ENCODE measurements around the gene ACKR2. TPM values are rescaled to one million over a fixed set of nuclear protein-coding genes. Genes with fewer than 3 reads are reported as not detected.

Gene ACKR2
- total RNA-seq, 1 donor from 2014 or later, result 0.44 TPM

DNA sequence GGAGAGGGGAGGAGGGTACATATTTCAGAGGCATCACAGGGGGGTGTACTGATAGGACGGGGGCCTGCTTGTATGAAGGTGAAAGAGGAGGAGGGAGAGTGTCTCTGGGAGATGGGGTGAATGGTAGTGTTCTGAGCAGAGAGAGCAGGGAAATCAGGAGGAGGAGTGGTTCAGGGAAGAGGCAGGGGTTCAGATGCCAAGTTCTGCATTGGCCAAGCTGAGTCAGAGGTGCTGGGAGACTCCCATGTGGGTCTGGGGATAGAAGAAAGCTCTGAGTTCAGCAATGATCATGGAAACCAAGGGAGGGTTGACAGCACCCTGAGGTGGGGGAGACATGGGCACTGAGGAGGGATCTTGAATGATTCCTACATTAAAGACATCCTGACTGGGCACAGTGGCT is 63.5 kb downstream of the ACKR2 start:
- Histone ChIP-seq H3K9me3 (replicated peaks) (no peaks in the 10 kb centered on the region), H3K27ac (replicated peaks) (no peak overlapping the region), H3K4me3 (no peak overlapping the region), H3K27me3 (ENCODE audit: low read depth) (no peaks in the 10 kb centered on the region), H3K4me1 (peaks cover 18% of the 10 kb centered on the region), H3K36me3 (no peaks in the 10 kb centered on the region)
- TF ChIP-seq, protein P1, sequence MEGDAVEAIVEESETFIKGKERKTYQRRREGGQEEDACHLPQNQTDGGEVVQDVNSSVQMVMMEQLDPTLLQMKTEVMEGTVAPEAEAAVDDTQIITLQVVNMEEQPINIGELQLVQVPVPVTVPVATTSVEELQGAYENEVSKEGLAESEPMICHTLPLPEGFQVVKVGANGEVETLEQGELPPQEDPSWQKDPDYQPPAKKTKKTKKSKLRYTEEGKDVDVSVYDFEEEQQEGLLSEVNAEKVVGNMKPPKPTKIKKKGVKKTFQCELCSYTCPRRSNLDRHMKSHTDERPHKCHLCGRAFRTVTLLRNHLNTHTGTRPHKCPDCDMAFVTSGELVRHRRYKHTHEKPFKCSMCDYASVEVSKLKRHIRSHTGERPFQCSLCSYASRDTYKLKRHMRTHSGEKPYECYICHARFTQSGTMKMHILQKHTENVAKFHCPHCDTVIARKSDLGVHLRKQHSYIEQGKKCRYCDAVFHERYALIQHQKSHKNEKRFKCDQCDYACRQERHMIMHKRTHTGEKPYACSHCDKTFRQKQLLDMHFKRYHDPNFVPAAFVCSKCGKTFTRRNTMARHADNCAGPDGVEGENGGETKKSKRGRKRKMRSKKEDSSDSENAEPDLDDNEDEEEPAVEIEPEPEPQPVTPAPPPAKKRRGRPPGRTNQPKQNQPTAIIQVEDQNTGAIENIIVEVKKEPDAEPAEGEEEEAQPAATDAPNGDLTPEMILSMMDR (IDR thresholded peaks at IDR 0.05; ENCODE audit: borderline replicate concordance), result no peak
- intact Hi-C loops (cut with micrococcal nuclease), result no loop called here
- no peak for DNase-seq

DNA sequence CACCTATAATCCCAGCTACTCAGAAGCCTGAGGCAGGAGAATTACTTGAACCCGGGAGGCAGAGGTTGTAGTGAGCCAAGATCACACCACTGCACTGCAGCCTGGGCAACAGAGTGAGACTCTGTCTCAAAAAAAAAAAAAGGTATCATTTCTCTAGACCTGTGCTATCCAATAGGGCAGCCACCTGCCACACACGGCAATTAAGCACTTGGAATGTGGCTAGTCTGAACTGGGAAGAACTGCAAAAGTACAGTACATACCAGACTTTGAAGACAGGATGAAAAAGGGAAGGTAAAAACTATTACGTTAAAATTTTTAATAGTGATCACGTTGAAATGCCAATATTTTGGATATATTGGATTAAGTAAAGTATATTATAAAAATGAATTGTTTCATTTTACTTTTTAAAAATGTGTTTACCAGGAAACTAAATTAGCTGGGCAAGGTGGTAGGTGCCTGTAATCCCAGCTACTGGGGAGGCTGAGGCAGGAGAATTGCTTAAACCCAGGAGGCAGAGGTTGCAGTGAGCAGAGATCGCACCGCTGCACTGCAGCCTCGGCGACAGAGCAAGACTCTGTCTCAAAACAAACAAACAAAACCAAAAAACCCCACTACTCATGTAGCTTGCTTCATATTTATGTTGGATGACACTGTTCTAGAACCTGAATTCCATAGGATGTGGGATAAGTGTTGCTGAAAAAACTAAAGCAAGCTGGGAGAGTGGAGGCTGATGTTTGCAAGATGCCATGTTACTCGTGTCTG is 64.2 kb downstream of the ACKR2 start:
- peaks cover 18% of the 10 kb centered on the region for H3K4me1 ChIP-seq
- H3K4me3 ChIP-seq, result no peak overlapping the region

DNA sequence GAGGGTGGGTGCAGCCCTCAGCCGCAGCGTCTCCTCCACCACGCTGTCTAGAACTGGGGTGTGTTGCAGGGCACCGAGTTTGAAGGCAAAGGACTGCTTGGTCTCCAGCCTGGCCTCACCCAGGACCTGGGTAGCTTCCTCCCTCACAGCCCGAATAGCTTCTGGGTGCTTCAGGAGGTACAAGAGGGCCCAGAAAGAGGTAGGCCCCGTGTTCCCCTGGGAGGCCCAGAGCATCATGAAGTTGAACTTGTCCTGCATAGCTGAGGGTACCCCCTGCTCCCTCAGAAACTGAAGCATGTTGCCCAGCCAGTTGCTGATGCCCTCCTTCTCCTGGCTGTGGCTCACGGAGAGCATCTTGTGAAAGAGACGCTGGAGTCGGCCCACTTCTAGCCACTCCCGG is 65.5 kb downstream of the ACKR2 start:
- TF ChIP-seq, protein P1 (IDR thresholded peaks at IDR 0.05; ENCODE audit: borderline replicate concordance), result no peak
- Histone ChIP-seq H3K9me3 (replicated peaks) (no peaks in the 10 kb centered on the region), H3K4me1 (peaks cover 18% of the 10 kb centered on the region), H3K27ac (replicated peaks) (no peak overlapping the region), H3K4me3 (no peak overlapping the region), H3K27me3 (ENCODE audit: low read depth) (no peaks in the 10 kb centered on the region), H3K36me3 (no peaks in the 10 kb centered on the region)
- intact Hi-C loops (cut with micrococcal nuclease), result no loop called here
- no peak for DNase-seq

More for the DNA sequence above, 64.2 kb downstream of the ACKR2 start:
- TF ChIP-seq, protein P1 (IDR thresholded peaks at IDR 0.05; ENCODE audit: borderline replicate concordance), result no peak
- Histone ChIP-seq H3K27me3 (ENCODE audit: low read depth) (no peaks in the 10 kb centered on the region), H3K27ac (replicated peaks) (no peak overlapping the region), H3K9me3 (replicated peaks) (no peaks in the 10 kb centered on the region), H3K36me3 (no peaks in the 10 kb centered on the region)
- intact Hi-C loops (cut with micrococcal nuclease), result no loop called here
- no peak for DNase-seq

DNA sequence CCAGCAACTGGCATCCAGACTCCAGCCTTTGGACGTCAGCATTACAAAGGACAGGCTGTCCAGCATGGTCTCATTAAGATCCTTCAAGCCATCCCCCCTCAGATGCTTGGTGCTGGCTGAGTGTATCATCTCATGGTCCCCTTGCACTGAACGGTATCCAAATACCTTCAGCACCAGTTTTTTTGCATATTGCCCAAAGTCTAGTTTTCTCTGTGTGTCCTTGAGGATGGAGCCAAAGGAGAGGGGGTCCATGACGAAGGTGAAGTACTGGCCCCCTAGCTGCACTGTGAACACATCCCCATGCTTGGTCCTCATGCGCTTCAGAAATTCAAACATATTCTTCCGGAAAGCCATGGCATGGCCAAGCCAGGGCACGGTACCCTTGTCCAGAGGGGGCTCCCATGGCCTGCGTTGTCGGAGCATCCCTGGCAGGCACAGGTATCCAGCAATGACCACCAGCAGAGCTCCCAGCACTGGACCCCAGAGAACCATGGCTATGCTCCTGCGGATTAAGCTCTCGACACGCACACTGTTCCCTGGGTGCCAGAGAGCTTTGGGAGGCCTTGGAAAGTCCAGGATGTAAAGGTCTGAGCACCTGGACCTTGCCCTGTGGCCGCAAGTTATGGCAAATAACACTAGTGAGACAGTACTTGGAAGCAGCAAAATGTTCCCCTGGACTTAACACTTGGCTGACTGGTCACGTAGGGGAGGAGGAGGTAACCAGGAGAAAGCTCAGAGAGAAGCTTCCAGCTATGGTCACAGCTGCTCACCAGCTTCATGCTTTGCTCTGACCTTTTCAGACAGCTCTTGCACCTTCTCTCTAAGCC is 66.3 kb downstream of the ACKR2 start, which contains the start of gene CYP8B1:
TSS of gene CYP8B1 (minus strand) at position 555 of the 827 bp plus-strand sequence. CDS start at position 492, 63 bp downstream.
- no peaks in the 10 kb centered on the region for H3K9me3 ChIP-seq (replicated peaks)
- intact Hi-C loops (cut with micrococcal nuclease), result no loop called here
- no peaks in the 10 kb centered on the region for H3K27me3 ChIP-seq (ENCODE audit: low read depth)
- no peak within 1 kb of the TSS for H3K27ac ChIP-seq (replicated peaks)
- TF ChIP-seq, protein P1 (IDR thresholded peaks at IDR 0.05; ENCODE audit: borderline replicate concordance), result no peak
- H3K4me1 ChIP-seq, result peaks cover 20% of the 10 kb centered on the region
- no peak within 1 kb of the TSS for H3K4me3 ChIP-seq
- no peaks in the 10 kb centered on the region for H3K36me3 ChIP-seq
- DNase-seq, result no peak

DNA sequence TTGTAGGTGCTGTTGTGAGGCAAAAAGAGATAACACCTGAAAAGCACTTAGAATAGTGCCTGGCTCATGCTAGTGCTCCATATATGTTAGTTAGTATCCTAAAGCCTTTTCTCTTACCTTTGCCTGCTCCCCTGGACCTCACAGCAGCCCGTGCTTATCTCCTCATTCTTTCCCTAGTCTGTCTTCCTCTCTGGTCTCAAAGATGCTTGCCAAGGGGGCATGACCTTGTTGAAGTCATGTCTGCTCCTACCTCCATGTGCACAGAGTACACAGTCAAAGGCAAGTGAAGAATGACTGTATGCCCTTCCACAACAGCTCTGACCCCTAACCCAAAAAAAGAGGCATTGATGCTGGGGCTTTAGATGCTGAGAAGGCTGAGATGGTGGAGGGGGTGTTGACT is 67.2 kb downstream of the ACKR2 start:
- no peak overlapping the region for H3K4me3 ChIP-seq
- intact Hi-C loops (cut with micrococcal nuclease), result no loop called here
- TF ChIP-seq, protein P1 (IDR thresholded peaks at IDR 0.05; ENCODE audit: borderline replicate concordance), result no peak
- H3K27me3 ChIP-seq (ENCODE audit: low read depth), result no peaks in the 10 kb centered on the region
- H3K27ac ChIP-seq (replicated peaks), result no peak overlapping the region
- no peaks in the 10 kb centered on the region for H3K9me3 ChIP-seq (replicated peaks)
- peaks cover 22% of the 10 kb centered on the region for H3K4me1 ChIP-seq
- no peaks in the 10 kb centered on the region for H3K36me3 ChIP-seq
- DNase-seq, result no peak

Data from left ventricle myocardium inferior (tissue), 1 donor.